ENCODE data around the gene GNS.
"Not testable (repeated sequence)": the region's sequence is repeated elsewhere in the genome, so short reads cannot be mapped to it uniquely, and the experiment has no call there.

Gene GNS

GRCh38 chr12:64779354-64779974 lies 20.3 kb upstream of the GNS start:
- FAIRE-seq = no peak

- not testable (repeated sequence) for FAIRE-seq
Measured at GRCh38 chr12:64775147-64775736, 16.0 kb upstream of the GNS start.

GRCh38 chr12:64773386-64773785 lies 14.2 kb upstream of the GNS start:
- no peak for FAIRE-seq

- FAIRE-seq = no peak
Measured at GRCh38 chr12:64767495-64767894, 8.3 kb upstream of the GNS start.

- no peak for FAIRE-seq
Measured at GRCh38 chr12:64760808-64761573, 1.8 kb upstream of the GNS start.

GRCh38 chr12:64757771-64758170 lies 1.4 kb downstream of the GNS start:
- no peak for FAIRE-seq

- no peak for FAIRE-seq
Measured at GRCh38 chr12:64756376-64756775, 2.8 kb downstream of the GNS start.

- no peak for FAIRE-seq
Measured at GRCh38 chr12:64753427-64753826, 5.8 kb downstream of the GNS start.

- FAIRE-seq = no peak
Measured at GRCh38 chr12:64752833-64753238, 6.4 kb downstream of the GNS start.

GRCh38 chr12:64752032-64752431 lies 7.2 kb downstream of the GNS start:
- no peak for FAIRE-seq

- FAIRE-seq = no peak
Measured at GRCh38 chr12:64749461-64750200, 9.6 kb downstream of the GNS start.

- no peak for FAIRE-seq
Measured at GRCh38 chr12:64747695-64748094, 11.5 kb downstream of the GNS start.

- no peak for FAIRE-seq
Measured at GRCh38 chr12:64746663-64747062, 12.5 kb downstream of the GNS start.

- no peak for FAIRE-seq
Measured at GRCh38 chr12:64745980-64746379, 13.2 kb downstream of the GNS start.

- FAIRE-seq = no peak
Measured at GRCh38 chr12:64745259-64745807, 13.9 kb downstream of the GNS start.

- FAIRE-seq = no peak
Measured at GRCh38 chr12:64744422-64745258, 14.6 kb downstream of the GNS start.

GRCh38 chr12:64743206-64743605 lies 16.0 kb downstream of the GNS start:
- no peak for FAIRE-seq

GRCh38 chr12:64742416-64742815 lies 16.8 kb downstream of the GNS start:
- FAIRE-seq = no peak

GRCh38 chr12:64740646-64741045 lies 18.6 kb downstream of the GNS start:
- no peak for FAIRE-seq

- FAIRE-seq = no peak
Measured at GRCh38 chr12:64739778-64740177, 19.4 kb downstream of the GNS start.

- FAIRE-seq = no peak
Measured at GRCh38 chr12:64737539-64737938, 21.7 kb downstream of the GNS start.

- FAIRE-seq = no peak
Measured at GRCh38 chr12:64736771-64737170, 22.4 kb downstream of the GNS start.
